Measurements from ENCODE around the gene KREMEN2. TPM values are rescaled to one million over a fixed set of nuclear protein-coding genes. Genes with fewer than 3 reads are reported as not detected.

Gene KREMEN2, protein sequence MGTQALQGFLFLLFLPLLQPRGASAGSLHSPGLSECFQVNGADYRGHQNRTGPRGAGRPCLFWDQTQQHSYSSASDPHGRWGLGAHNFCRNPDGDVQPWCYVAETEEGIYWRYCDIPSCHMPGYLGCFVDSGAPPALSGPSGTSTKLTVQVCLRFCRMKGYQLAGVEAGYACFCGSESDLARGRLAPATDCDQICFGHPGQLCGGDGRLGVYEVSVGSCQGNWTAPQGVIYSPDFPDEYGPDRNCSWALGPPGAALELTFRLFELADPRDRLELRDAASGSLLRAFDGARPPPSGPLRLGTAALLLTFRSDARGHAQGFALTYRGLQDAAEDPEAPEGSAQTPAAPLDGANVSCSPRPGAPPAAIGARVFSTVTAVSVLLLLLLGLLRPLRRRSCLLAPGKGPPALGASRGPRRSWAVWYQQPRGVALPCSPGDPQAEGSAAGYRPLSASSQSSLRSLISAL
- total RNA-seq = not detected in 2 replicates

DNA sequence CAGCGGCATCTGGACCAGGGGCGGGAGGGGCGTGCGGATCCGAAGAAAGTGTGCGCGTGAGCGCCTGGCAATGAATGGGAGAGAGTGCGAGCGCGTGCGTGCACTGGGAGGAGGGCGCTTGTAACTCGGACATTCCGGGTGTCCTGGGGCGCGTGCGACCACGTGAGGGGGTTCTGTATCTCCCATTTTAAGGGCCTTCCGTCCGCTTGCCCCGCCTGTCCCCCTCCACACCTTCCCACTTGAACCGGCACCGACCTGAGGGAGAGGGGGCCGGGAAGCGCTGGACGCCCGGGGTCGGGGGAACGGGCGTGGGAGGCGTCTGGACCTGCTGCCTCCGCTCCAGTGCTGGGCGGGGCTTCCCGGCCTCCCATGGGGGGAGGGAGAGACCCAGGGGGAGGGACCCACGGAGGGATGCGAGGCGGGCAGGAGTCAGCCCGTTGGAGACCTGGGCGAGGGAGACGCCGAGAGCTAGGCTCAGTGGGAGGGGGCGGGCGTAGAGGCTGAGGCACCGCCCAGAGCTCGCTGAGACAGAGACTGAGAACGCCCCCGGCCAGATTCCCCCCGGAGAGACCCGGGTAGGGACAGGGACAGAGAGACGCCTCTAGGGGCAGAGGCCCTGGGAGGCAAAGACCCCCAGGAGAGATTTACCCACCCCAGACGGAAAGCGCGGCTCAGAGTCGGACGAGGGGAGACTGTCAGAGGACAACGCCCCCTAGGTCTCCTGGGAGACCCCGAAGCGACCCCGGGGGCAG, at the start of gene KREMEN2:
KREMEN2 (plus strand) TSS at position 553 of the 752 bp plus-strand sequence. CDS start 246 bp downstream, outside the sequence.

DNA sequence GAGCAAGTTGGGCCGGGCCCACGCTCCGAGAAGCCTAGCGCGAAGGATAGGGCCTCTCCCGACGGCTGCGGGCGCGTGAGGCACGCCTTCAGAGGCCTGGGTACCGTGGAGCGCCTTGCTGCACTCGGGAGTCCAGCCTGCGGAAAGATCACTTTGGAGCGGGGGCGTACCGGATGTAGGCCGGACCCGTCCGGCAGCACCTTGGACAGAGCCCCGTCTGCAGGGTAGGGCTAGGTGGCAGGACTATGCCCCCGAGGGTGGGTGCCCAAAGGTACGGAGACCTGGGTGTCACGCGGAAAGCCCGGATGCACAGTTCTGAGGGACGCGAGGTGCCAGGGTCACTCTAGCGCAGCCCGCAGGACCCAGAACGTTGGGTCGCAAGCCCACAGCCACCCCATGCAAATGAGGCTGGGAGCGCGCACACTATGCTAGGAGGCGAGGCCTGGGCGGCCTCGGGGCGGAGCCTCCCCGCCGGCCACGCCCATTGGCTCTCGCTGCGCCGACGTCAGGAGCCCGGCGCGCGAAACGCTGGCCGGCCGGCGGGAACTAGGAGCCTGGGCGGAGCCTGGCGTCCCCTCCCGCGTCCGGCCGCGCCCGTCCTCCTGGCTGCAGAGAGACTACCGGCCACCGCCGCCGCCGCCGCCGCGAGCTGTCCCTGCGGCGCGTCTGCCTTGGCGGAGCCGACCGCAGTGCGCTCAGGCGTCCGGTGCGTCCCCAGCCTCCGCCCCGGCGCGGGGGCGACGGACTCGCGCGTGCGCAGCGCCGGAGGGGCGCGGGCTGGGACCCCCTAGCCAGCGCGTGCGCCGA, 4.9 kb downstream of the KREMEN2 start, which contains the start of gene PAQR4:
PAQR4 (plus strand) TSS at position 611 of the 807 bp plus-strand sequence. CDS start 327 bp downstream, outside the sequence.

GRCh38 chr16:2980227-2981176, 16.4 kb downstream of the KREMEN2 start, which contains the start of gene PKMYT1:
PKMYT1 (minus strand) TSS chr16:2980446; CDS start chr16:2979657, 789 bp downstream.

DNA sequence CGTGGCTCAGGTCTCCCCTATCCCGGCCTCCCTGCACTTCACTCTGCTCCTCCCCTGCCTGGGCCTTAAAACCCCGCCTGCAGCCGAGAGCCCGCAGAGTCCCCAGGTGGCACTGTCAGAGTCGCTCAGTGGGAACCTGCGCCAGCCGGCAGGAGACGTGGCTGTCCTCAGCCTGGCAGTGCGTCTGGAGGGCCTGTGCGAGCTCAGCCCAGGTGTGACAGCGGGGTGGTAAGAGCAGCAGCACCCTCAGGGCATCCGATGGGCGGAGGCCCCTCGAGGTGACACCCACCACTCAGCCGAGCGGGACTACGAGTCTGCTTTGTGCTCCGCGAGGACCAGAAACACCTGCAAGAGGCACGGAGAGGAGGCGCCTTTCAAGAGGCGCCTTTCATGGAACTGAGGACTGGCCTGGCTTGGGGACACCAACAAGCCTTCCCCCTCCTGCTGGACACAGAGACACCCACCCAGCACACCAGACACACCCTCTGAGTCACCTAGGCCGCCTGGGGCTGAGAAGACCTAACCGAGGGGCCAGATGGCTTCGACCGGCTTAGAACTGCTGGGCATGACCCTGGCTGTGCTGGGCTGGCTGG, 48.8 kb downstream of the KREMEN2 start, which contains the start of gene CLDN9:
CLDN9 (plus strand) TSS at position 96 of the 593 bp plus-strand sequence; CDS start at position 536, 440 bp downstream.

Other genes with a start within 250 kb of the KREMEN2 start
- gene PRSS27, start 244.1 kb upstream of the KREMEN2 start, total RNA-seq = 0.16 and 0.19 TPM in 2 replicates
- 25.3 and 76.9 TPM in 2 replicates for gene SRRM2, start 211.6 kb upstream of the KREMEN2 start, total RNA-seq
- gene ELOB, start 187.0 kb upstream of the KREMEN2 start, total RNA-seq = 227 and 361 TPM in 2 replicates
- gene PRSS33, start 176.7 kb upstream of the KREMEN2 start, total RNA-seq = not detected in 2 replicates
- gene PRSS41, start 165.8 kb upstream of the KREMEN2 start, total RNA-seq = not detected in 2 replicates
- gene PRSS21, start 147.0 kb upstream of the KREMEN2 start, total RNA-seq = 0.32 and 1.7 TPM in 2 replicates
- 0.44 and 0.65 TPM in 2 replicates for gene ZG16B, start 134.0 kb upstream of the KREMEN2 start, total RNA-seq
- gene PRSS22, start 106.1 kb upstream of the KREMEN2 start, total RNA-seq = not detected in 2 replicates
- gene FLYWCH2, start 81.1 kb upstream of the KREMEN2 start, total RNA-seq = 32.2 and 59.3 TPM in 2 replicates
- 31.2 and 36.3 TPM in 2 replicates for gene FLYWCH1, start 52.3 kb upstream of the KREMEN2 start, total RNA-seq
- 11.3 and 13.3 TPM in 2 replicates for gene PAQR4, start 5.1 kb downstream of the KREMEN2 start, total RNA-seq
- 5.0 and 6.6 TPM in 2 replicates for gene PKMYT1, start 16.2 kb downstream of the KREMEN2 start, total RNA-seq
- gene CLDN9, start 48.6 kb downstream of the KREMEN2 start, total RNA-seq = not detected in 2 replicates
- gene CLDN6, start 53.9 kb downstream of the KREMEN2 start, total RNA-seq = 0.25 TPM in 1 of 2 replicates, not detected in the other
- 61.0 and 186 TPM in 2 replicates for gene TNFRSF12A, start 56.1 kb downstream of the KREMEN2 start, total RNA-seq
- gene HCFC1R1, start 59.7 kb downstream of the KREMEN2 start, total RNA-seq = 3.8 and 6.0 TPM in 2 replicates
- 18.6 and 24.1 TPM in 2 replicates for gene THOC6, start 59.8 kb downstream of the KREMEN2 start, total RNA-seq
- not detected in 2 replicates for gene BICDL2, start 72.7 kb downstream of the KREMEN2 start, total RNA-seq
- gene MMP25, start 82.3 kb downstream of the KREMEN2 start, total RNA-seq = under 0.01 and 0.06 TPM in 2 replicates
- 105 and 319 TPM in 2 replicates for gene IL32, start 101.4 kb downstream of the KREMEN2 start, total RNA-seq
- gene ZSCAN10, start 135.0 kb downstream of the KREMEN2 start, total RNA-seq = not detected in 2 replicates
- gene ZNF205, start 148.3 kb downstream of the KREMEN2 start, total RNA-seq = 15.6 and 27.2 TPM in 2 replicates
- 4.2 and 7.5 TPM in 2 replicates for gene ZNF213, start 170.8 kb downstream of the KREMEN2 start, total RNA-seq
- gene OR1F1, start 223.9 kb downstream of the KREMEN2 start, total RNA-seq = not detected in 2 replicates